SH-SY5Y (cell line): Measurements from ENCODE around the gene HRAS.

Experiments
- GATA2 ChIP-seq: IDR thresholded peaks from 2 replicates; pipeline ENCODE4 v1.6.1; 2011; ENCODE audit warnings: mild to moderate bottlenecking, low read depth, low read length
- GATA3 ChIP-seq: IDR thresholded peaks from 2 replicates; pipeline ENCODE4 v1.6.1; 2011; ENCODE audit warnings: low read depth, mild to moderate bottlenecking, low read length, moderate library complexity

DNA sequence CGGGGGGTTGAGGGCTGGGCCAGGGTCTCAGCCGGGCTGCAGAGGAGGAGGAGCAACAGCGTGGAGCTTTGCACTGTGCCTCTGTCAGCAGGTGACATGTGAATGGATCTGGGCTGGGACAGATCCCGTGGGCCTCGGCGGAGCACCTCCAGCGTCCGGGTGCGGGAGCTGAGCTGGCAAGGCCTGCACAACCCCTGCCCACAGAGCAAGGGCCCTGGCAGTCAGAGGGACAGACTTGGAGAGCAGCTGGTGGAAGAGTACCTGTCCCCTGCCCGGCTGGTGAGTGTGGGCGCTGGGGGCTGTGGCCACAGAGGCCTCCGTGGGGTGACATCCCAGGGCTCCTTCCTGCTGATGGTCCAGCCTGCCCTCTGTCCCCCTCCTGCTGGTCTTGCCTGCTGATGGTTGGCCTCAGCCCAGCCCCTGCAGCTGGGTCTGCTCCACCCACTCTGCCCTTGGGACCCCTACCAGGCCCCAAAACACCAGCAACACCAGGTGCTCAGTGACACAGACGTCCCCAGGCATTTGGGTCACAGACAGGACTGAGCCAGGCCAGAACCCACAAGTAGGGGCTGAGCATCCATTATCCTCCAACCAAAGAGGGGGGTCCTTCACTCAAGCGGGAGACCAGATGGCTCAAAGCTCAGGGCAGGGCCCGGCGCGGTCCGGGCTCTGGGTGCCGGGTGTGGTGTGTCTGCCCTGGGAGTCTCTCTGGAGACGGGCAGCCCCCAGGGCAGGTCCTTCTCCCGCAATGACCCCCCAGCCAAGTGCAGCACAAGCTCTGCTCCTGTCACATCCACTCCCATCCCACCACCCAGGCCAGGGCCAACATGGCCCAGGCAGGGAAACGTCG is 5.4 kb upstream of the HRAS start:
- TF ChIP-seq GATA2 (no peak), GATA3 (no peak)
